Ureter (tissue), 1 donor: ENCODE data around the gene ORM1. TPM values are rescaled to one million over a fixed set of nuclear protein-coding genes. Genes with fewer than 3 reads are reported as not detected.

Source experiments
- DNase-seq: peaks from one replicate; pipeline ENCODE4 v3.0.0-alpha.2; 2020; ENCODE audit warnings: low spot score
- total RNA-seq: library from RNA; stranded (reverse); gene quantifications from one replicate; pipeline ENCODE4 v1.2.4, GENCODE V29; 2023
- donor health status: DM: yes; HTN: yes; CAD: no.

Gene ORM1
- total RNA-seq, 1 donor from 2014 or later: 3.3 TPM

DNA sequence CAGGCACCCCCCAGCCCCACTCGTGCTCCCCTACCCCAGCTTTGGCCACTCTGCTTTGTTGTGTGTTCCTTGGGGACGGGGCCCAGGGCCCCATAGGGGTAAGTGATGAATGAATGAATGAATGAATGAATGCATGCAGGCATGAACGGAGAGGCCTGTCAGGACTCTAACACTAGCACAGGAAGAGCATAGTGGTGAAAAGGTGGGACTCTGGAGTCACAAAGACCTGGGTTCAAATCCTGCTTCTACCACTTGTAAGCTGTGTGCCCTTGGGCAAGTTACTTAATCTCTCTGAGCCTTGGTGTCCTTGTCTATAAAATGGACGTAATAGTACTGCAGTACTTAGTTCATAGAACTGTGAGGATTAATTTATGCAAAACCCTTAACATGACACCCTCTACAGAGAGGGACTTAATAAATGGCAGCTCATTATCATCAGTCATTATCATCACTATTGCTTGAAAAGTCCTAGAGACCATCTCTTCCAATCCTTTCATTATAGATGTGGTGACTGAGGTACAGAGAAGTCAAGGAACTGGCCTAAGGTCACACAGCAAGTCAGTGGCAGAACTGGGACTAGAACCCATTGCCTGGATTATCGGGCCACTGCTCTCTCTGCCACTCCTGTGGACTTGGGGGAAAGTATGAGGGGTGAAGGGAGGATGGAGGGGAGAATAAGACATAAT, 20.0 kb downstream of the ORM1 start:
- DNase-seq: no peak

GRCh38 chr9:114343471-114344187, 20.7 kb downstream of the ORM1 start:
- DNase-seq: no peak

DNA sequence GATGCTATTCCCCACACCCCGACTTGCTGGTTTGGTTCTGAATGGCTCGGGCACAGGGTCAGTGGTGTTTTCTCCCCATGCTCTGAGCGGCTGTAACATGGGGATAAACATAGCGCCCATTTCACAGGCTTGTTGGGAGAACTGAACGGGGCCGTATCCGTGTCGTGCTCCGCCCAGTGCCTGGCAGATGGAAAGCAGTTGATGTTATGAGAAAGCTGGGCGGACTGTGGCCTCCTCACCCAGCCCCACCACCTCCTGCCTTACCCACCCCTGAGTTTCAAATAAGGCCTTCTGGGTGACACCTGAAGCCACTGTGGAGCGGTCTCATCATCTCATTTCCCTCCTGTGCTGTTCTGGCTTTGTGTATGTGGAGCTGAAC, 21.3 kb downstream of the ORM1 start:
- no peak for DNase-seq

DNA sequence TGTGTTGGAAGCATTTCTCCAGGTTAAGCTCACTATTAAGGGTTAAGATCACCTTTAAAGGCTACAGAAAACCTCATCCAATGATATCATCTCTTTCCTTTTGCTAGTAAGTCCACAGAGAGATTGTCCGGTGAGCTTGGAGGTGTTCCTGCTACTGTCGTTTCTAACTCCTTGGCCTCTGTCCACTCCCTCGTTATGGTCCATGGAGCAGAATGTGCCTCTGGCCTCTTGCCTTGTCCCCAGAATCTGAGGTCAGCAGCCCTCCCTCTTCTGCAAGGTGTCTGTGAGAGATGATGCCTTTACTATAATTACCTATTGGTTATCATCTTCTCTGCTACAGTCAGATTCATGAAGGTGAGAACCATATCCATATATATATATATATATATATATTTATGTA, 21.8 kb downstream of the ORM1 start:
- no peak for DNase-seq

DNA sequence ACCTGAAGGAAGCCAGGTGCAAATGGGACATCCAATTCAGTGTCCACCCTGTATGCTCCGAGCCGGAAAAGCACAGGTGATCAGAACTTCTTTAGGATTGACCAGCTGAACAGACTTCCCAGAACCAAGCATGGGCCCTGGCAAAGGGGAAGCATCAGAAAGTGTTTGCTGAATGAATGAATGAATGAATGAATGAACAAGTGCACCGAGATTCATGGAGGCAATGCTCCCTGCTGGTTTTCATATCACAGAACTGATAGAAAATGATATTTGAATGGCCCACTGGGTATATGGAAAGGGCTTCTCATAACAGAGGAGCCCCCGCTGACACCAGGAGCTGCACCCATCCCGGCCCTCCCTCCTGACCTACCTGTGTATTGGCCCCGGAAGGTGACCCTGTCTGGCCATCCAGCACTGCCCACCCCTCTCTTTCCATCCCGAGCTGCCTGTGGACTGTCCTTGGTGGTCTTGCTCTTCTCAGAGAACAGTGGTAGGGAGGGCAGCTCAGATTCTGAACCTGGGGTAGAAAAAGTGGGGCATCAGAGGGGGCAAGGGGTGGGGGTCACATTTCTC, 22.7 kb downstream of the ORM1 start:
- no peak for DNase-seq

- DNase-seq: no peak
Observed at GRCh38 chr9:114346146-114346545, 23.2 kb downstream of the ORM1 start.

- no peak for DNase-seq
Observed at GRCh38 chr9:114347675-114348074, 24.8 kb downstream of the ORM1 start.

GRCh38 chr9:114348261-114348905, 25.5 kb downstream of the ORM1 start:
- no peak for DNase-seq

DNA sequence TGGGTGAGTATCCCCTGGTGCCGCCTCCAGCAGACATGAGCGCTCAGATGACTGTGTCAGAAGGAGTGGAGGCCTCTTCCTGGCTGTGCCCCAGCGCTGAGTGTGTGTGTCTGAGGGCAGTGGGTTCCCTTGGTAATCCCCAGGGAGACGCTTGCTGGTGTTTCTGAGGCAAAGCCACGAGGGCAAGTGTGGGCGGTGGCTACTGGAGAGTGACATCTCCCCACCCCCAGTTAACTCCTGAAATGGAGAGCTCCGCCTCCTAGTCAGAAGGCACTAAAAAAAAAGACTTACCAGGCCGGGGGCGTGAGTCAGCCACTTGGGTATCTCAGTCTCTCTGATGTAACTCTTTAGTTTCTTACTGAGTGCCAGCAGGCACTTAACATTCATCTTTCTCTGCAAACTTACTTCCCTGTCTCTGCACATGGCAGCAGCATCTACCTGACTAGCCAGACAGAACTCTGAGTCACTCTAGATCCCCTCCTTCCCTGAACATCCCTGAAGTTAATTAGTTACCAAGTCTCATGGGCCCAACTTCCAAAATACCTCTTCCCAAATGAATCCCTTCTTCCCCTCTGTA, 26.1 kb downstream of the ORM1 start:
- peak; percentile 75 for DNase-seq

DNA sequence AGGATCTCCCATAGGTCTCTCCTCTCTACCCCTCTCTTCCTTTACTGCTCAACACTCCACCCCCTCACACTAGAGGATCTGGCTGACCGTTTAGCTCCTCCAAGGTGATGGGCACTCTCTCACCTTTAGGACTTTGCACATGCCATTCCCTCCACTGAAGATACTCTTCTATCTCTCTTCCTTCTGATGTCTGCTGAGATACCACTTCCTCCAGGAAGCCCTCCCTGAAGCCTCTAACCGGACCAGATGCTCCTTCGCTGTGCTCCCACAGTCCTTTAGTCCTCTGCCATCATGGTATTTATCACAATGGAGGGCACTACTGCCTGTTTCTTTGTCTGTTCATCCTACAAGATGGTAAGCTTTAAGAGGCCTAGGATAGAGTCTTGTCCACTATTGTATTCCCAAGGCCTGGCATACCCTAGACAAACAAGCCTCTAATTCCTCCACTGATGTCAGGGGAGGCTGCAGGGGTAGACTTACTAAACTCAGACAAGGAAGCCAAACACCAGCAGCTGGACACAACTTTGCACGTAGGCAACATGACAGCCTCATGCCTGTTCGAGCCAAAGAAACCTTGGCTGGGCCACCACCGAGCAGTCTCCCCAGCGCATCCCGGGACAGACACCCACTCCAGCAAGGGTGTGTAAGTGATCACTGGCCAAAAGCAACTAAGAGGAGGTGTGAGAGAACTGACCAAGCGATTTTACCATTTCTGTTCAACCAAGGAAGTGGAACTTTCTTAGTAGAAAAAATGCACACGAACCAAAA, 27.0 kb downstream of the ORM1 start:
- no peak for DNase-seq

- no peak for DNase-seq
Observed at GRCh38 chr9:114350636-114351401, 27.9 kb downstream of the ORM1 start.

DNA sequence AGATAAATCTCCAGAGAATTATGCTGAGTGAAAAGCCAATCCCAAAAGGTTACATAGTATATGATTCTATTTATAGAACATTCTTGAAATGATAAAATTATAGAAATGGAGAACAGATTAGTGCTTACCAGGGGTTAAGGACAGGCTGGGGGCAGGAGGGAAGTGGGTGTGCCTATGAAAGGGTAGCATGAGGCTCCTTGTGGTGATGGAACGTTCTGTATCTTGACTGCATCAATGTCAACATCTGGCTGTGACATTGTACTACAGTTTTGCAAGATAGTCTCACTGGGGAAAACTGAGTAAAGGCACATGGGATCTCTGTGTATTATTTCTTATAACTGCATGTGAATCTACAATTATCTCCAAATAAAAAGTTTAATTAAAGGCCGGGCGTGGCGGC, 29.0 kb downstream of the ORM1 start:
- DNase-seq: no peak

DNA sequence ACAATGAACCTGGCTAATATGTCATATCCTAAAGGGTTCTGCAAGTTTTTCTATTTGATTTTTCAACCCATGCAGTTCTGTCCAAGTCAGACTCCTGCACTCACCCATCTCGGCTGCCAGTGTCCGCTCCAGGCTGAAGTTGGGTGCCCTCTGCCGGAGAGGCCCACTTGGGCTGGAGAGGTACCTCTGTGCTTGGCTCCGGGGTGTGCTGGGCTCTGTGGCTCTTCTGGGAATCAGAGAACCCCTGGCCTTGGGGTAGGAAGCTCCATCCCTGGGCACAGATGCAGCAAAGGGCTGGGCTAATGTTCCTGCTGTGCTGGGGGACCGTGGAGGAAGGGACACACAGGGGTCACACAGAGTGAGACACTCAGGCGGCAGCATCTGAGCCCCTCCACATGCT, 32.9 kb downstream of the ORM1 start:
- no peak for DNase-seq

- no peak for DNase-seq
Observed at GRCh38 chr9:114356792-114357191, 33.9 kb downstream of the ORM1 start.

- DNase-seq: no peak
Observed at GRCh38 chr9:114357360-114357759, 34.5 kb downstream of the ORM1 start.

GRCh38 chr9:114357911-114358328, 35.0 kb downstream of the ORM1 start:
- no peak for DNase-seq

DNA sequence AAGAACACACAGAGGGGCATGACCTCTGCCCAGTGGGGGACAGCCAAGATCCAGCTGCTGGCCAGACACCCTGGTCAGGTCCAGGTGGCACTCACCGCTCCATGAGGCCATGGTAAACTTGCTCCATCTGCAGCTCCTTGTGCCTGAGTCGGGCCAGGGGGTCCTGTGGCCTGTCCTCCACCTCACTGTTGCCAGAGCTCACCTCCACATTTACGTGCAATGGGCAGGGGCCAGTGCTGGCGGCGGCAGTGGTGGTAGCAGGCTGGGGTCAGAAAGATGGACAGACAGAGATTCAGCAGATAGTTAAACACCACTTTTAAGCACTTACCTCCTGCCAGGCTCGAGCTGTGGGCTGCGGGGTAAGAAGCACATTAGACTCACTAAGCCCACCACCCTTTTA, 36.9 kb downstream of the ORM1 start:
- DNase-seq: no peak

GRCh38 chr9:114361542-114361941, 38.6 kb downstream of the ORM1 start:
- no peak for DNase-seq

DNA sequence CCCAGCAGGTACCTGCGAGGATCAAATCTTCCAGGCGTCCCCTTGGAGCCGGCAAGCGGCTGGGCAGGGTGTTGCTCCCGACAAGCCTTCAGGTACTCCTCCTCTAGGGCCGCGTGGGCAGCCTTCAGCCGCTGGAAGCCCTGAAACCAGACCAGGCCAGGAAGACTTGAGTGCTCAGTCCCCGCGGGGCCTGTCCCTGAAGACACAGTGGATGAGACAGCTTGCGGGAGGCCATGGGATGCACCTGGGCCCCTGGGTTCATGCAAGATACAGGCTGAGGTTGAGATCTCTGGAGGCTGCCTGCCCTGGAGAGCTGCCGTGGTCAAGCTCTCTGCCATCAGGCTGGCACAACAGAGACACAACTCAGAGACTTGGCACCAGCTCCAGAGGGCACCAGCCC, 39.5 kb downstream of the ORM1 start:
- no peak for DNase-seq

DNA sequence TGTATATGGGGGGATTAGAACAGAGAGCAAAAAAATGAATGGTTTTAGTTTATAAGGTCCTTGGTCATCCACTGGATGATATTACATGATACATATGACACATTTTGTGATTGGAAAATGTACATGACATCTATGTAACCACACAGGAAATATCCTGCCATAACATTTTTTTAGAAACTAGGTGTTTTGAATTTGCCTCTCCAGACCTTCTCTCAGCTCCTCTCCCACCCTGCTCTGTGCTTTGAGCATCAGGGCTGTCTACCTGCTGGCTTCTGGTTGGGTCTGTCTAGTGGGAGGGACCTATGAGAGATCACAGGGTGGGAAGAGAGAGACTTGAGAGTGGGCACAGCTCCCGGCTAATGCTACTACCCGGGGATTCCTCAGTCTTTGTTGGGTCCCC, 40.5 kb downstream of the ORM1 start:
- DNase-seq: no peak
